IPS DF 6.9 (cell line): ENCODE measurements around the gene LCMT2.
"Not testable (repeated sequence)": the region's sequence is repeated elsewhere in the genome, so short reads cannot be mapped to it uniquely, and the experiment has no call there.

ENCODE experiments used
- DNase-seq: peaks from one replicate; pipeline ENCODE4 v3.0.0-alpha.2; 2013; ENCODE audit warnings: low read depth, low spot score
- H3K27ac ChIP-seq: one replicate; pipeline ENCODE4 v1.5.1; 2013; ENCODE audit warnings: low read length, control low read depth
- H3K27me3 ChIP-seq: 2 replicates; pipeline ENCODE4 v1.6.1; 2013; ENCODE audit warnings: mild to moderate bottlenecking, low read length; ENCODE audit not compliant: control insufficient read depth, insufficient read depth
- H3K36me3 ChIP-seq: 2 replicates; pipeline ENCODE4 v1.6.1; 2013; ENCODE audit warnings: low read length; ENCODE audit not compliant: control insufficient read depth, insufficient read depth
- H3K4me1 ChIP-seq: 2 replicates; pipeline ENCODE4 v1.6.1; 2013; ENCODE audit warnings: low read length; ENCODE audit not compliant: control insufficient read depth, insufficient read depth
- H3K4me3 ChIP-seq: 2 replicates; pipeline ENCODE4 v1.5.1; 2013; ENCODE audit warnings: mild to moderate bottlenecking, low read length
- H3K9me3 ChIP-seq: 2 replicates; pipeline ENCODE4 v1.6.1; 2013; ENCODE audit warnings: low read length, inconsistent platforms; ENCODE audit not compliant: control insufficient read depth, insufficient read depth
- WGBS: extraction: QIAGEN DNeasy Blood & Tissue Kit; methylation state at CpG from one replicate; pipeline ENCODE4 v1.1.7; 2013; ENCODE audit warnings: mixed read lengths, missing lambda C conversion rate; ENCODE audit not compliant: insufficient read length, insufficient coverage; 5-methylcytosine and 5-hydroxymethylcytosine counted together

LCMT2 gene

GRCh38 chr15:43314171-43314570 is 16.2 kb downstream of the LCMT2 start:
- Histone ChIP-seq H3K27me3 (no peaks in the 10 kb centered on the region), H3K27ac (no peak overlapping the region), H3K36me3 (no peaks in the 10 kb centered on the region), H3K9me3 (no peaks in the 10 kb centered on the region), H3K4me1 (no peaks in the 10 kb centered on the region; the same call in 1 of the 2 replicates), H3K4me3 (no peak overlapping the region)
- WGBS = no CpG with 5 or more reads among the region's 3 CpGs
- DNase-seq = no peak

- no peaks in the 10 kb centered on the region for H3K36me3 ChIP-seq
- H3K4me3 ChIP-seq = no peak overlapping the region
- no peak overlapping the region for H3K27ac ChIP-seq
- no peaks in the 10 kb centered on the region for H3K27me3 ChIP-seq
- no peak for DNase-seq
- WGBS = no CpG with 5 or more reads among the region's 4 CpGs
- no peaks in the 10 kb centered on the region; the same call in 1 of the 2 replicates for H3K4me1 ChIP-seq
- H3K9me3 ChIP-seq = no peaks in the 10 kb centered on the region
Measured at GRCh38 chr15:43312378-43312777, 18.0 kb downstream of the LCMT2 start.

- no peak for DNase-seq
- WGBS = no CpG with 5 or more reads among the region's 11 CpGs
- H3K36me3 ChIP-seq = no peaks in the 10 kb centered on the region
- no peaks in the 10 kb centered on the region for H3K9me3 ChIP-seq
- no peak within 1 kb of the TSS for H3K27ac ChIP-seq
- H3K4me1 ChIP-seq = peaks cover 2% of the 10 kb centered on the region; the same call in 1 of the 2 replicates
- no peaks in the 10 kb centered on the region for H3K27me3 ChIP-seq
- H3K4me3 ChIP-seq = no peak within 1 kb of the TSS
Measured at GRCh38 chr15:43302205-43302817, 28.1 kb downstream of the LCMT2 start, which contains the start of gene TGM7. TGM7 (minus strand) TSS chr15:43302255.

- Histone ChIP-seq H3K36me3 (no peaks in the 10 kb centered on the region), H3K4me1 (peaks cover 2% of the 10 kb centered on the region; the same call in 1 of the 2 replicates), H3K4me3 (no peak overlapping the region), H3K27ac (no peak overlapping the region), H3K9me3 (no peaks in the 10 kb centered on the region), H3K27me3 (no peaks in the 10 kb centered on the region)
- no peak for DNase-seq
Measured at GRCh38 chr15:43299884-43300283, 30.5 kb downstream of the LCMT2 start.

- WGBS = 100% methylated on average over 1 of the region's 3 CpGs
- DNase-seq = no peak
- H3K27me3 ChIP-seq = no peaks in the 10 kb centered on the region
- no peaks in the 10 kb centered on the region for H3K36me3 ChIP-seq
- H3K9me3 ChIP-seq = no peaks in the 10 kb centered on the region
- H3K4me1 ChIP-seq = peaks cover 2% of the 10 kb centered on the region; the same call in 1 of the 2 replicates
- H3K4me3 ChIP-seq = no peak overlapping the region
- no peak overlapping the region for H3K27ac ChIP-seq
Measured at GRCh38 chr15:43299411-43299810, 31.0 kb downstream of the LCMT2 start.

GRCh38 chr15:43294091-43294706 is 36.2 kb downstream of the LCMT2 start:
- DNase-seq = no peak
- no peak overlapping the region for H3K27ac ChIP-seq
- H3K27me3 ChIP-seq = no peaks in the 10 kb centered on the region
- no peaks in the 10 kb centered on the region for H3K36me3 ChIP-seq
- no peak overlapping the region for H3K4me3 ChIP-seq
- H3K9me3 ChIP-seq = no peaks in the 10 kb centered on the region
- H3K4me1 ChIP-seq = peaks cover 5% of the 10 kb centered on the region; the same call in 1 of the 2 replicates
- WGBS = no CpG with 5 or more reads among the region's 6 CpGs

GRCh38 chr15:43293432-43293831 is 36.9 kb downstream of the LCMT2 start:
- WGBS = no CpG with 5 or more reads among the region's 24 CpGs
- Histone ChIP-seq H3K27me3 (no peaks in the 10 kb centered on the region), H3K9me3 (no peaks in the 10 kb centered on the region), H3K4me1 (peaks cover 5% of the 10 kb centered on the region; the same call in 1 of the 2 replicates), H3K27ac (no peak overlapping the region), H3K4me3 (no peak overlapping the region; the same call in 1 of the 2 replicates), H3K36me3 (no peaks in the 10 kb centered on the region)
- peak; percentile 31 for DNase-seq

GRCh38 chr15:43292375-43293078 is 37.8 kb downstream of the LCMT2 start:
- Histone ChIP-seq H3K4me3 (no peak overlapping the region), H3K27me3 (no peaks in the 10 kb centered on the region), H3K27ac (no peak overlapping the region), H3K9me3 (no peaks in the 10 kb centered on the region), H3K36me3 (no peaks in the 10 kb centered on the region), H3K4me1 (peaks cover 4% of the 10 kb centered on the region; the same call in 1 of the 2 replicates)
- WGBS = no CpG with 5 or more reads among the region's 12 CpGs
- no peak for DNase-seq

GRCh38 chr15:43289656-43290055 is 40.7 kb downstream of the LCMT2 start:
- not testable (repeated sequence) for H3K36me3 ChIP-seq, H3K27ac ChIP-seq, H3K27me3 ChIP-seq, H3K4me1 ChIP-seq, H3K4me3 ChIP-seq, DNase-seq, H3K9me3 ChIP-seq
- WGBS = no CpG with 5 or more reads among the region's 3 CpGs

GRCh38 chr15:43287254-43287653 is 43.1 kb downstream of the LCMT2 start:
- no peak overlapping the region for H3K4me3 ChIP-seq
- H3K9me3 ChIP-seq = no peaks in the 10 kb centered on the region
- no peaks in the 10 kb centered on the region for H3K27me3 ChIP-seq
- H3K27ac ChIP-seq = no peak overlapping the region
- H3K36me3 ChIP-seq = no peaks in the 10 kb centered on the region
- no peaks in the 10 kb centered on the region; the same call in 1 of the 2 replicates for H3K4me1 ChIP-seq
- no CpG with 5 or more reads among the region's 15 CpGs for WGBS
- DNase-seq = no peak
